Medulla oblongata (tissue), 1 donor: Measurements from ENCODE around the gene SCTR.

ENCODE experiments used
- DNase-seq: peaks from one replicate; pipeline ENCODE4 v3.0.0-alpha.2; 2015; ENCODE audit errors: extremely low spot score

The SCTR gene

GRCh38 chr2:119448427-119449141, 75.7 kb downstream of the SCTR start:
- DNase-seq, result no peak

- no peak for DNase-seq
Measured at GRCh38 chr2:119446037-119446436, 78.2 kb downstream of the SCTR start.

DNA sequence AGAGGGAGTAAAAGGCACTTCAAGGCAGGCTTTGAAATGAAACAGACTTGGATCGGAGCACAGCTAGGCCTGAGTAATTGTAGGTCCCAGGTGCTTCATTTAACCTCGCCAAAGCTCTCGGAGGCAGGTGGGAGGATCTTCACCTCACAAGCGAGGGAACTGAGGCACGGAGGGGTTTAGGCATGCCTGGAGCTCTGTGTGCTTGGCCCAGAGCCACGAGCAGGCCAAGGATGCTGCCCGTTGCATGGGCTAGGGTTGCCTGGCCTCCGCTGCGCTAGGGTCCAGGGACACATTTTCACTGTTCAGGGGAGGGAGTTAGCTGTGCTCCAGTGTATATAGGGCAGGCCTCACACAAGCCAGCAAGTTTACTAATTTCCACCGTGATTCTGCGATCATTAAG, 81.4 kb downstream of the SCTR start:
- DNase-seq, result no peak

- DNase-seq, result no peak
Measured at GRCh38 chr2:119442226-119442619, 82.1 kb downstream of the SCTR start.

DNA sequence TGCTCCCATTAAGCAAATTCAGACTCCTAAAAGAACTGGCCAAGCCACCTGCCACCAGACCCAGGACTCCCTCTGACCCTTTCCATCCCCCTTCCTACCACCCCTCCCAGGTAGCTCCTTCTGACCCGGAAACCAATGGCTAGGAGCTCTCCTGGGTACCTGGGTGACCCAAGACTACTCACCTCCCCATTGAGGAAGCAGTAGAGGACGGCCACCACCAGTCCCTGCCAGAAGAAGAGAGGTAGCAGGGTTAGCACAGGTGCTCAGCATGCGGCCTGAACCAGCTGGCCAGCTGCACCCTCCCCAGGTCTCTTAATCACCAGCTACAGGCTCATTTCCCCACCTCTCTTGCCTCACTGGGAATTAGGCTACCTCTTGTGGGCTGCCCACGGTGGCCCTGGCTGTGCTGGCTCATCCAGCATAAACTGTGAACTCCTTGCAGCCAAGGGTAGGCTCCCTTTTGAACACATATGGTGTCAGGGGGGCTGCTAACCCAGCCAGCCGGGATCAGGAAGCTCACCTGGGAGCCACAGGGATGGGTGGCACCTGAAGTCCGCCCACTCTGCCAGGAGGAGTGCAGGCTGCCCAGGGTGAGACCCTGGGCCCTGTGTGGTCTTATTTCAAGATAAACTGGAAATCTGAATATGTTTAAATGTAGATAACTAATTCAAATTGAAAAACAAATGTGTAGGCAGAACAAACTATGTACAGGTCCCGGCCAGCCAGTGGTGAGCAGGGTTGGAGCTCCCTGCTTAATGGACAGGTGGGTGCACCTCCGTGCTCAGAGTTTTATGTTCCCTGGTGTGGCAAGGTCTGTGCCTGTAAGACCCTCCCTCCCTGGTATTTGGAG, 82.7 kb downstream of the SCTR start:
- DNase-seq, result no peak

GRCh38 chr2:119440873-119441272, 83.4 kb downstream of the SCTR start:
- no peak for DNase-seq

- DNase-seq, result no peak
Measured at GRCh38 chr2:119440501-119440870, 83.8 kb downstream of the SCTR start.

- no peak for DNase-seq
Measured at GRCh38 chr2:119439574-119440500, 84.4 kb downstream of the SCTR start.

- DNase-seq, result no peak
Measured at GRCh38 chr2:119438726-119439284, 85.5 kb downstream of the SCTR start.

DNA sequence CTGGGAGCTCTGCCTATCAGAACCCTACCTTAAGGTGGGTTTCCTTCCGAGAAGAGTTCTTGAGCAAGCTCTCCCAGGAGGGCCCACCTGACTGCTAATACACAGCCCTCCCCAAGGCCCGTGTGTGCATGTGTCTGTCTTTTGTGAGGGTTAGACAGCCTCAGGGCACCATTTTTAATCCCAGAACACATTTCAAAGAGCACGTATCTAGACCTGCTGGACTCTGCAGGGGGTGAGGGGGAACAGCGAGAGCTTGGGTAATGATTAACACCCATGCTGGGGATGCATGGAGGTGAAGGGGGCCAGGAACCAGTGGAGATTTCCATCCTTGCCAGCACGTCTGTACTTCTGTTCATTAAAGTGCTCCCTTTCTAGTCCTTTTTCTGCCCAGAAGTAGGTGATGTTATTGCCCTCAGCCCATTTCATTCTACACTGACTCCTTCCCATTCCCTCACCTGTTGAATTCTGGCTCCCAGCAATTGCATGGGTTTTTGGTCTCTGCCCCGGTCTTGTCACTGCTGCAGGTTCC, 86.1 kb downstream of the SCTR start:
- no peak for DNase-seq

GRCh38 chr2:119436993-119437772, 87.1 kb downstream of the SCTR start:
- DNase-seq, result no peak

- no peak for DNase-seq
Measured at GRCh38 chr2:119435953-119436297, 88.4 kb downstream of the SCTR start.

GRCh38 chr2:119435081-119435952, 89.0 kb downstream of the SCTR start:
- no peak for DNase-seq

DNA sequence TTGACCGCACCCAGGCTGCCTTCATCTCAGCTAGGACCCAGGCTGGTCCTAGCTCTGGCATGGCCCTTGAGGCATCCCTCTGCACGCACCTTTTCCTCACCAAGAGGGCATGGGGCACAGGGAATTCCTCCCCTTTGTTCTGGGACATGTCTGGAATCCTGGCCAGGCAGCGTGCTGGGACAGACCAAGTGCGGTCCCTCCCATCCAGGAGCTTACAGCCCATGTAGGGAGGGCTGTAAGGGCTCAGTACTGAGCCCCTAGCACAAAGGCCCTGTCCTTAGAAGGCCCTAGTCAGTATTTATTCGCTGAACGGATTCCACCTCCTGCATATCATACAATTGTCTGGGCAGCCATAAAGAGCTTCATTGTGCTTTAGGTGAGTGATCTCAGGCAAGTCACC, 89.6 kb downstream of the SCTR start:
- no peak for DNase-seq

GRCh38 chr2:119433636-119434327, 90.5 kb downstream of the SCTR start:
- no peak for DNase-seq

GRCh38 chr2:119432851-119433522, 91.3 kb downstream of the SCTR start:
- no peak for DNase-seq

DNA sequence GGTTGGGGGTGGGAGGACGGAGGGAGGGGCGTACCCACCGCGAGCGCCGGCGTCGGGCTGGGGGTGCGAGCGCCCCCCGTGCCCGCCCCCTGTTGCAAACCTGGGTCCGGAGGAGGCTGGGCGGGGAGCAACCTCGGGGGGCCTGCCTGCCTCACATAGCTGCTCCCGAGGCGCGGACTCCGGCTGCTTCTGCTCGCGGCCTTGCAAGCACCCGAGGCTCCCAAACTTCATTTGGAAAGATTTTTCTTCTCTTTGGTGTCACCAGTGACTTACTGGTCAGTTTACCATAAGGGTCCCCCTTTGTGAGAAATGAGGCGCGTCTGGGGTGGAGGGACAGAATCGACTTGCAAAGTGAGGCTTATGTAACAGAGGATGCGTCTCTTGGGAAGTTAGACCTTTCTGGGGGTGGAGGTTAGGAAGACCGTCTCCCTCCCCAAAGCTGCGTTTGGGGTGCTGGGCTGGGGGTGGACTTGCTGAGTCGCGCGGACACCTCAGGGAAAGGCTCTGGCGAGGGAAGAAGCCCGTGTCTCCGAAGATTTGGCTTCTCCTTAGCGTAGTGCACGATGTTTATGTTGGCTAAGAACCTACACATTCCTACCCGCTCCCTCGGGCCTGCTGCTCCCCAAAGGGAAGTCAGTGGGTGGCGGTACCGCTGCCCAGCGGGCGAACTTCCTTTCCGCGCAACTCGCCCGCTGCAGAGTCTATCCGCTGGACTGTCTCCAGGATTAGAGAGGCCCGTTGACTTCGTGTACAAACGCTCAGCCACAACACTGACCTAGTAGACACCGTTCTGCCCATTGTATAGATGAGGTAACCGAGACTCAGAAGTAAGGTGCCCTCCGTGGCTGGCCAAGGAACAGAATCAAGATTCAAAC, 92.1 kb downstream of the SCTR start:
- peak; percentile 41 for DNase-seq
